Suppressor macrophage (primary cell): Measurements from ENCODE around the gene RGL3.
A peak's percentile ranks its signal among the peaks of the same experiment; 100 is the strongest.
"Not testable (repeated sequence)": the region's sequence is repeated elsewhere in the genome, so short reads cannot be mapped to it uniquely, and the experiment has no call there.

Experiments used
- DNase-seq, 4 experiments: peaks; one replicate each; pipeline ENCODE4 v3.0.0-alpha.2; 2020 to 2022
- total RNA-seq, 17 experiments: gene quantifications; one replicate each; lab custom pipeline; 2026; ENCODE audit warnings: mixed read lengths in 6 of 17, inconsistent platforms in 3 of 17; lab: John Stamatoyannopoulos, UW

RGL3 gene
- 0 to 4.9 (median 0.95) reads per million in 17 experiments for total RNA-seq

- peak; percentile 31 to 72 (median 55) for DNase-seq
Observed at GRCh38 chr19:11418549-11419506, at the start of gene RGL3. TSS of gene RGL3 (minus strand) at chr19:11419314. CDS start at chr19:11419278, 36 bp downstream.

GRCh38 chr19:11468266-11468845, 49.2 kb upstream of the RGL3 start:
- DNase-seq = not testable (repeated sequence)

- DNase-seq = no peak
Observed at GRCh38 chr19:11465600-11465999, 46.5 kb upstream of the RGL3 start.

- no peak for DNase-seq
Observed at GRCh38 chr19:11464333-11465265, 45.5 kb upstream of the RGL3 start.

- DNase-seq = no peak
Observed at GRCh38 chr19:11463391-11463790, 44.3 kb upstream of the RGL3 start.

- DNase-seq = no peak
Observed at GRCh38 chr19:11461453-11461852, 42.3 kb upstream of the RGL3 start.

GRCh38 chr19:11460207-11460606, 41.1 kb upstream of the RGL3 start:
- DNase-seq = no peak

GRCh38 chr19:11458912-11459311, 39.8 kb upstream of the RGL3 start:
- not testable (repeated sequence) for DNase-seq

GRCh38 chr19:11458236-11458900, 39.3 kb upstream of the RGL3 start:
- no peak for DNase-seq

- no peak for DNase-seq
Observed at GRCh38 chr19:11457831-11458230, 38.7 kb upstream of the RGL3 start.

- DNase-seq = no peak
Observed at GRCh38 chr19:11457115-11457514, 38.0 kb upstream of the RGL3 start.

GRCh38 chr19:11456659-11457058, 37.5 kb upstream of the RGL3 start:
- DNase-seq = no peak

GRCh38 chr19:11455233-11455554, 36.1 kb upstream of the RGL3 start:
- not testable (repeated sequence) for DNase-seq

GRCh38 chr19:11453468-11454341, 34.6 kb upstream of the RGL3 start:
- peak in 1 of 4 experiments; percentile 19 for DNase-seq

- peak in 1 of 4 experiments; percentile 16 for DNase-seq
Observed at GRCh38 chr19:11452620-11453310, 33.7 kb upstream of the RGL3 start.

GRCh38 chr19:11451871-11452619, 32.9 kb upstream of the RGL3 start:
- no peak for DNase-seq

- DNase-seq = no peak
Observed at GRCh38 chr19:11451327-11451870, 32.3 kb upstream of the RGL3 start.

- no peak for DNase-seq
Observed at GRCh38 chr19:11450570-11451326, 31.6 kb upstream of the RGL3 start.
